Fibroblast of skin of right quadriceps (primary cell): ENCODE measurements around the gene INS.

ENCODE experiments used
- DNase-seq: peaks from one replicate; pipeline ENCODE4 v3.0.0-alpha.2; 2013

Gene INS

DNA sequence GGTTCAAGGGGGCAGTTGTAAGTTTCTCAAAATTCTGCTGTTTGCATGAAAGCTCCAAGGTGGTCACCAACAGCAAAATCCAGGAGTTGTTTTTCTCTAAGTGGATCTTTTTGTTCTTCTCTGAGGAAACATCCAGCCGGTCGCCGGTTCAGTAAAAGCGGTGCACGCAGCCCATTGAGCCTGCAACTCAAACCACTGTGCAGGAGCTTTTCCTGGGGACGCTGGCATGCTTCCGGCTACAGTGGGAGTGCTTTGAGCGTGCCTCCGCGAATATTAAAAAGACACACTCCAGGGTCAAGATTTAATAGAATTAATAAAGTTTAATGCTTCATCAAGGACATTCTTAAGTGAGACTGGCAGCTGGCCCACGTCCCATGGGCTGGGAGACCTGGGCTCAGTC is 47.2 kb downstream of the INS start:
- DNase-seq: no peak

GRCh38 chr11:2110521-2110920 is 50.5 kb downstream of the INS start:
- no peak for DNase-seq
